Breast epithelium (tissue), 3 donors: ENCODE results near the gene ASXL2.

Experiments used
- CTCF ChIP-seq, 3 donors: fragments of 450-650 bp; IDR thresholded peaks; one replicate each; pipeline ENCODE4 v1.5.1; 2016 to 2017; ENCODE audit warnings: antibody characterized with exemption in 3 of 3, mild to moderate bottlenecking in 3 of 3, moderate library complexity in 3 of 3
- POLR2AphosphoS5 ChIP-seq, 3 donors: sonication (generic); formaldehyde crosslinking; IDR thresholded peaks; one replicate each; pipeline ENCODE4 v1.6.1; 2017; ENCODE audit warnings: antibody characterized with exemption in 3 of 3

- TF ChIP-seq CTCF (IDR thresholded peaks at IDR 0.05) = no peak
- no peak for TF ChIP-seq POLR2AphosphoS5 (IDR thresholded peaks at IDR 0.05)
Measured at GRCh38 chr2:25707927-25708590, 170.2 kb downstream of the ASXL2 start.
